Esophagus muscularis mucosa (tissue), 4 donors: Measurements from ENCODE around the gene LILRA5.
"Not testable (repeated sequence)": the region's sequence is repeated elsewhere in the genome, so short reads cannot be mapped to it uniquely, and the experiment has no call there.

Experiments
- CTCF ChIP-seq, 3 experiments: fragments of 200-600 bp in 2 of 3; fragments of 450-650 bp in 1 of 3; sonication (generic) in 2 of 3; IDR thresholded peaks; one replicate each; pipeline ENCODE4 v1.5.1; 2017 to 2019; ENCODE audit warnings: antibody characterized with exemption in 3 of 3, mild to moderate bottlenecking in 2 of 3, moderate library complexity in 1 of 3
- EP300 ChIP-seq: sonication (generic); formaldehyde crosslinking; IDR thresholded peaks from one replicate; pipeline ENCODE4 v1.6.1; 2017; ENCODE audit warnings: antibody characterized with exemption
- POLR2A ChIP-seq: fragments of 450-650 bp; IDR thresholded peaks from one replicate; pipeline ENCODE4 v1.6.1; 2017; ENCODE audit warnings: antibody characterized with exemption, moderate library complexity, mild to moderate bottlenecking, low read depth
- POLR2AphosphoS5 ChIP-seq, 2 donors: sonication (generic); formaldehyde crosslinking; IDR thresholded peaks; one replicate each; pipeline ENCODE4 v1.6.1; 2017; ENCODE audit warnings: antibody characterized with exemption in 2 of 2

GRCh38 chr19:54278056-54278455, 34.9 kb downstream of the LILRA5 start:
- not testable (repeated sequence) for TF ChIP-seq POLR2AphosphoS5 (IDR thresholded peaks at IDR 0.05); POLR2A; CTCF (IDR thresholded peaks at IDR 0.05); EP300
